ENCODE measurements around the gene TSC2.

Gene TSC2

DNA sequence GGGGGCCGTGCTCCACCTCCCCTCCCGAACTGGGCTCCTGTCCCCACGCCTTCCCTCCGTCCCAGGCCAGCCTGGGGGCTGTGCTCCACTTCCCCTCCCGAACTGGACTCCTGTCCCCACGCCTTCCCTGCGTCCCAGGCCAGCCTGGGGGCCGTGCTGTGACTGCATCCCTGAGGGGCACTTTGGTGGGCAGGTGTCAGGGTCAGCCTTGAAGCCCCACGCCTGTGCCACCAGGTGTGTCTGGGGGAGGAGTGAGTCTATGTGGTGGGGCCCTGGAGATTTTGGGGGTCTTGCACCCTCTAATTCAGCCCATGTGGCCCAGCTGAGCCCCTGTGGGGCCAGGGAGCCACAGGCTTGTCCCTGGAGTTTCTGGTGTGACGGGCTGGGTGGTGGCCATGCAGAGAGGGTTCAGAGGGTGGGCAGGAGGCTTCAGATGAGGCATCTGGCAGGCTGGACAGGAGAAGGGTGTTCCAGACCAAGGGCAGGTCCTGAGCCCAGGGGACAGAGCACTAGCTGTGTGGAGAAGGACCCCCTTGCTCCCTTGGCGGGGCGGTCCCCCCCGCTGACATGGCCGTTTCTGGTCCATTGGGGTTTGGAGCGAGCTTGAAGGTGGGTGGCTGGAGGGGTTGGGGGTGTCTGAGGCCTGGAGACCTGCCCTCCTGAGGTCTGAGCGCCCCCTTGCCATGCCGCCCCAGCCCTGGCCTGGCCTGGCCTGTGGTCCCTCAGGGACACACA is 12.9 kb upstream of the TSC2 start:
- no peak overlapping the region for H3K27ac ChIP-seq (ENCODE audit: low read length)
- H3K36me3 ChIP-seq (ENCODE audit: control insufficient read depth, low read depth, low read length): no peaks in the 10 kb centered on the region
- no peak overlapping the region for H3K4me3 ChIP-seq (ENCODE audit: low read length)
- no peak overlapping the region for H3K9ac ChIP-seq (ENCODE audit: low read length)
- no peaks in the 10 kb centered on the region for H3K9me3 ChIP-seq (ENCODE audit: control insufficient read depth, low read depth, low read length)
- H3K27me3 ChIP-seq (ENCODE audit: control insufficient read depth, insufficient read depth, low read length): no peaks in the 10 kb centered on the region
- no peaks in the 10 kb centered on the region for H3K4me1 ChIP-seq (ENCODE audit: control insufficient read depth, low read depth, low read length)

DNA sequence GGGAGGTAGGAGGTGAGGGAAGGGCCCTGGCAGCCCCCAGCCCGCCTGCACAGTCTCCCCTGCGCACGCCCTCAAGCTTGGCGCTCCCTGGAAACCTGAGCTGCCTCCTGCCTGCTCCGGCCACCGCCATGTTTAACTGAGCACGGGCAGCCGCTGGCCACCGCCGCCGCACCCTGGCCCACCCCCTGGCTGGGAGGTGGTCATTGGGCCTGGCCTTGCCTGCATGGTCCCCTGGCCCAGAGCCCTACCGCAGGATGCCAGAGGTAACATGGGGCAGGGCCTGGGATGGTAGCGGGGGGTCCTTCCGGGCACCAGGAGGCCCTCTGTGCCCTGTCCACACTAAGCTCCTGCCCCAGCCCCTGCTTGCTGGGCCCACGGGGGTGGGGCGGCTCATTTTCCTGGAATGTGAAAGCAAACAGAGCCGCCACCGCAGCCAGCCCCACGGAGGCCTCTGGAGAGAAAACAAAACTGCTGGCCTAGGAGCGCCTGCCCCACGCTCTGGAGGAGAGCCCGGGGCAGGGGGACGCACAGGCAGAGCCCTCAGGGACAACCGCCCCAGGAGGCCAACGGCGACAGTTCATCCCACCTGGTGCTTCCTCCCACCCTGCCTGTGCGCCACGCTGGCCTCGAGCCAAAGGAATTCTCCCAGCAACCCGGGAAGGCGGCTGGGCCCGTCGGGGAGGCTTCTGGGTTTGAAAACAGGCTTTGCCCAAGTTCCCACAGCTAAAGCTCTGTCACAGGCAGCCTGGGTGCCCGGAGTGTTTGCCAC is 12.2 kb upstream of the TSC2 start:
- no peak overlapping the region for H3K9ac ChIP-seq (ENCODE audit: low read length)
- no peak overlapping the region for H3K4me3 ChIP-seq (ENCODE audit: low read length)
- H3K4me1 ChIP-seq (ENCODE audit: control insufficient read depth, low read depth, low read length): no peaks in the 10 kb centered on the region
- no peak overlapping the region for H3K27ac ChIP-seq (ENCODE audit: low read length)
- H3K27me3 ChIP-seq (ENCODE audit: control insufficient read depth, insufficient read depth, low read length): no peaks in the 10 kb centered on the region
- H3K36me3 ChIP-seq (ENCODE audit: control insufficient read depth, low read depth, low read length): no peaks in the 10 kb centered on the region
- no peaks in the 10 kb centered on the region for H3K9me3 ChIP-seq (ENCODE audit: control insufficient read depth, low read depth, low read length)

DNA sequence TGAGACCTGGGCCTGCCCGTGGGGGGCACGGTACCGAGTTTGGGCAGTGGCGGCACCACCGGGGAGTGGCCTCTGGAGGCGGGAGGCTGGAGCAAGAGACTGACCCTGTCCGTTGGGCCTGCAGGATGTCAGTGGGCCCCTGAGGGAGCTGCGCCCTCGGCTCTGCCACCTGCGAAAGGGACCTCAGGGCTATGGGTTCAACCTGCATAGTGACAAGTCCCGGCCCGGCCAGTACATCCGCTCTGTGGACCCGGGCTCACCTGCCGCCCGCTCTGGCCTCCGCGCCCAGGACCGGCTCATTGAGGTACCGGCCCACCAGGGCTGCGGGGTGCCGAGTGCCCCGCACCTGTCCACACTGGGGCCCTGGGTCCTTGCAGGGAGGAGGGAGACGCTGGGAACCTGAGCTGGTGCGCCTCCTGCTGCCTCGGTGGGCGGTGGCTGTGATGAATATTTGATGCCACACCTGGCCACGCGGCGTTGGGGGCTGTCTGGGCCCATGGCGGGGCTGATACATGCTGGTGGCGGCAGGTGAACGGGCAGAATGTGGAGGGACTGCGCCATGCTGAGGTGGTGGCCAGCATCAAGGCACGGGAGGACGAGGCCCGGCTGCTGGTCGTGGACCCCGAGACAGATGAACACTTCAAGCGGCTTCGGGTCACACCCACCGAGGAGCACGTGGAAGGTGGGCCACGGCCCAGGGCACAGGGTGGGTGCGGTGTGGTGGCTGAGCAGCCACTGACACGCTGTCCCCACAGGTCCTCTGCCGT is 11.4 kb upstream of the TSC2 start:
- no peak overlapping the region for H3K27ac ChIP-seq (ENCODE audit: low read length)
- H3K4me3 ChIP-seq (ENCODE audit: low read length): no peak overlapping the region
- H3K9me3 ChIP-seq (ENCODE audit: control insufficient read depth, low read depth, low read length): no peaks in the 10 kb centered on the region
- H3K27me3 ChIP-seq (ENCODE audit: control insufficient read depth, insufficient read depth, low read length): no peaks in the 10 kb centered on the region
- H3K4me1 ChIP-seq (ENCODE audit: control insufficient read depth, low read depth, low read length): no peaks in the 10 kb centered on the region
- no peaks in the 10 kb centered on the region for H3K36me3 ChIP-seq (ENCODE audit: control insufficient read depth, low read depth, low read length)
- H3K9ac ChIP-seq (ENCODE audit: low read length): no peak overlapping the region

DNA sequence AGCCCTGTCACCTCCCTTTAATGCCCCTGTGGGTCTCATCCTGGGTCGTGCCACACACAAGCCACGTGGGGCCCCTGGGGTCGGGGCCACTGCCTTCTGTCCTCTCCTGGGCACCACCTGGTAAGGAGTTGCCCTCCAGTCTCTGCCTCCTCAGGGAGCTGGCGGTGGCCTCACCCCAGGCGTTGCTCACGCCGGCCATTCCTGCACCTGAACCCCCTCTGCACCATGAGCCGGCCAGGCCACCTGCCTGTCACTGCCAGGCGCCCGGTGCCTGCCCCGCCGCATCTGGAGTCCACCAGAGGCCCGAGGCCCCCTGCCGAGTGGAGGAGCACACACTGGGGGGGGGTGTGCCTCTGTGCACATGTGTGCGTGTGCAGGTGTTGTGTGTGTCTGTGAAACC is 10.7 kb upstream of the TSC2 start:
- Histone ChIP-seq H3K4me3 (ENCODE audit: low read length) (no peak overlapping the region), H3K4me1 (ENCODE audit: control insufficient read depth, low read depth, low read length) (no peaks in the 10 kb centered on the region), H3K27ac (ENCODE audit: low read length) (no peak overlapping the region), H3K36me3 (ENCODE audit: control insufficient read depth, low read depth, low read length) (no peaks in the 10 kb centered on the region), H3K27me3 (ENCODE audit: control insufficient read depth, insufficient read depth, low read length) (no peaks in the 10 kb centered on the region), H3K9me3 (ENCODE audit: control insufficient read depth, low read depth, low read length) (no peaks in the 10 kb centered on the region), H3K9ac (ENCODE audit: low read length) (no peak overlapping the region)

DNA sequence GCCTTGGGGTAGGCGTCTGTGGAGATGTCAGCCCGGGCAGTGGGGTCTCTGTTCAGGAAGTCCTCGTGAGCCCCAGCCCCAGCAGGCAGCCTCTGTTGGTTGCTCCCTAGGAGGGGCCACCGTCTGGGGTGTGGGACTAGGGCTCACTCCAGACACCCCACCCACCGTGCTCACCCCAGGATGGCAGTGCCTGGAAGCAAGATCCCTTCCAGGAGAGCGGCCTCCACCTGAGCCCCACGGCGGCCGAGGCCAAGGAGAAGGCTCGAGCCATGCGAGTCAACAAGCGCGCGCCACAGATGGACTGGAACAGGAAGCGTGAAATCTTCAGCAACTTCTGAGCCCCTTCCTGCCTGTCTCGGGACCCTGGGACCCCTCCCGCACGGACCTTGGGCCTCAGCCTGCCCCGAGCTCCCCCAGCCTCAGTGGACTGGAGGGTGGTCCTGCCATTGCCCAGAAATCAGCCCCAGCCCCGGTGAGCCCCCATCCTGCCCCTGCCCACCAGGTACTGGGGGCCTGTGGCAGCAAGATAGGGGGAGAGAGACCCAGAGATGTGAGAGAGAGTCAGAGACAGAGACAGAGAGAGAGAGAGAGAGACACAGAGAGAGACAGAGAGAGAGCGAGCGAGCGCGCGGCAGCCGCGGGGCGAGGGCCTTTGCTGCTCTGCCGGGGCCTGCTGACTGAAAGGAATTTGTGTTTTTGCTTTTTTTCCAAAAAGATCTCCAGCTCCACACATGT is 10.0 kb upstream of the TSC2 start:
- Histone ChIP-seq H3K4me1 (ENCODE audit: control insufficient read depth, low read depth, low read length) (no peaks in the 10 kb centered on the region), H3K36me3 (ENCODE audit: control insufficient read depth, low read depth, low read length) (no peaks in the 10 kb centered on the region), H3K27me3 (ENCODE audit: control insufficient read depth, insufficient read depth, low read length) (no peaks in the 10 kb centered on the region), H3K9me3 (ENCODE audit: control insufficient read depth, low read depth, low read length) (no peaks in the 10 kb centered on the region), H3K9ac (ENCODE audit: low read length) (no peak overlapping the region), H3K4me3 (ENCODE audit: low read length) (no peak overlapping the region), H3K27ac (ENCODE audit: low read length) (no peak overlapping the region)

DNA sequence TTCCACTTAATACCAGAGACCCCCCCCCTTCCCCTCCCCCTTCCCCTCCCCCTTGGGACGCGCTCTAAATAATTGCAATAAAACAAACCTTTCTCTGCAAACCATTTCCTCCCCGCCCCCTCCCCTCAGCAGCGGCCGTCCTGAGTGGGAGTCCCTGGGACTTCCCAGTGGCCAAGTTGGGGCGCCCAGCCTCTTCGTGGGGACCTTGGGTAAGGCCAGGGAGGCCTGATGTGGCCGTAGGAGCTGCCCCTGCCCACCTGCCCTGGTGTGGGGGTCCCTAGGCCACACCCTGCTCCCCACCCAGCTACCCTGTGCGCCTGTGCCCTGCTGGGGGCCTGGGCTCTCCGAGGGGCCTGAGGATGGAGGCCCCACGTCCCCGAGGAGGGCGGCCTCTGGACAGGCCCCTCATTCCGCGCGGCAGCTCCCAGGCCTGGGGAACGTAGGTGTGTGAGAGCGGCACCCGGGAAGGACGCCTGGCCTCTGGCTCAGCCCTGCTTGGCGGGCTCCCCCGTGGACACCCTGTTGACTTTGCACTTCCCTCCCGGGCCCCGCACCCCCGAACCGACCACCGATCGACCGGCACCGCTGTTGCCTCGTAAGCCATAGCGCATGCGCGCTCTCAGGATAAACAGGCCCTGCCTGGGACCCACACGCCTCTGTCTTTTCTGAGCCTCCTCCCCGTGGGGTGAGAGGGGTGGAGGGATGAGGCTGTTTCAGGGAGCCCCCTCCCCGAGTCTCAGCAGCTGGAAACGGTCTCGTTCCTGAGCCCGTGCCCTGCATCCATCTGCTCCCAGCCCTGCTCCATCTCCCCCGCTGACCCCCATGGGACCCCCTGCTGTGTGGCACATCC is 9.2 kb upstream of the TSC2 start:
- Histone ChIP-seq H3K4me1 (ENCODE audit: control insufficient read depth, low read depth, low read length) (no peaks in the 10 kb centered on the region), H3K36me3 (ENCODE audit: control insufficient read depth, low read depth, low read length) (peaks cover 4% of the 10 kb centered on the region), H3K4me3 (ENCODE audit: low read length) (no peak overlapping the region), H3K9me3 (ENCODE audit: control insufficient read depth, low read depth, low read length) (no peaks in the 10 kb centered on the region), H3K27me3 (ENCODE audit: control insufficient read depth, insufficient read depth, low read length) (no peaks in the 10 kb centered on the region), H3K27ac (ENCODE audit: low read length) (no peak overlapping the region), H3K9ac (ENCODE audit: low read length) (no peak overlapping the region)

DNA sequence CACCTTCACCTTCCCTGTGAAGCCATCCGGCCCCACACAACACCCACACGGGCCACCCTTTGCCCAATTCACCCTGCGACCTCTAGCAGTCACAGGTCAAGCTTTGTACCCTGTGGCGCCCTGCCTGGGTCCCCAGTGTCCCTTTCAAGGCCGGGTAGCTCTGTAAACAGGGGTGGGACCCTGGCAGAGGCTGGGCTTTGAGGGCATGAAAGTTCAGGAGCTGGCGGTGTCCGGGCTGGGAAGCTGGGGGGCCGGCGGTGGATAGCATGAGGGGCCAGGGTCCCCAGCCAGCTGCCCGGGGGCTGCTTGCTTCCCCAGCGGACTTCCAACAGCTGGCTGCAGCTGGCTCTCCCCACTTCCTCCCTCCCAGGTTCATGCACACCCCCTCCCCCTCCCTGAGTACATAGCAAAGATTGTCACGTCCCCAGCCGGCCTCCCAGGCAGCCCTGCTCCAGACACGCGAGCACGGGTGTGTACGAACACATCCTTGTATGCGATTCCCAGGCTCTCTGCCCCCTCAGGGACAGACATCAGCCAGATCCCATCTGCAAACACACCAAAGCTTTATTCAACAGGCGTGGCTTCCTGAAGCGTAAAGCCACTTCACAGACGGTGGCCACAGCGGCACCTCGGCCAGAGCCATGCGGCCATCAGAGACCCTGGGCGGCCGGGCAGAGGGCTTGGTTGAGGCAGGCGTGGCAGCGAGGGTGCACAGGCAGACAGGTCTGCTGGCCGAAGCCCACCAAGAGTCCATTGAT is 8.3 kb upstream of the TSC2 start:
- Histone ChIP-seq H3K9me3 (ENCODE audit: control insufficient read depth, low read depth, low read length) (no peaks in the 10 kb centered on the region), H3K4me3 (ENCODE audit: low read length) (no peak overlapping the region), H3K4me1 (ENCODE audit: control insufficient read depth, low read depth, low read length) (no peaks in the 10 kb centered on the region), H3K27ac (ENCODE audit: low read length) (no peak overlapping the region), H3K9ac (ENCODE audit: low read length) (no peak overlapping the region), H3K36me3 (ENCODE audit: control insufficient read depth, low read depth, low read length) (peaks cover 4% of the 10 kb centered on the region), H3K27me3 (ENCODE audit: control insufficient read depth, insufficient read depth, low read length) (no peaks in the 10 kb centered on the region)

DNA sequence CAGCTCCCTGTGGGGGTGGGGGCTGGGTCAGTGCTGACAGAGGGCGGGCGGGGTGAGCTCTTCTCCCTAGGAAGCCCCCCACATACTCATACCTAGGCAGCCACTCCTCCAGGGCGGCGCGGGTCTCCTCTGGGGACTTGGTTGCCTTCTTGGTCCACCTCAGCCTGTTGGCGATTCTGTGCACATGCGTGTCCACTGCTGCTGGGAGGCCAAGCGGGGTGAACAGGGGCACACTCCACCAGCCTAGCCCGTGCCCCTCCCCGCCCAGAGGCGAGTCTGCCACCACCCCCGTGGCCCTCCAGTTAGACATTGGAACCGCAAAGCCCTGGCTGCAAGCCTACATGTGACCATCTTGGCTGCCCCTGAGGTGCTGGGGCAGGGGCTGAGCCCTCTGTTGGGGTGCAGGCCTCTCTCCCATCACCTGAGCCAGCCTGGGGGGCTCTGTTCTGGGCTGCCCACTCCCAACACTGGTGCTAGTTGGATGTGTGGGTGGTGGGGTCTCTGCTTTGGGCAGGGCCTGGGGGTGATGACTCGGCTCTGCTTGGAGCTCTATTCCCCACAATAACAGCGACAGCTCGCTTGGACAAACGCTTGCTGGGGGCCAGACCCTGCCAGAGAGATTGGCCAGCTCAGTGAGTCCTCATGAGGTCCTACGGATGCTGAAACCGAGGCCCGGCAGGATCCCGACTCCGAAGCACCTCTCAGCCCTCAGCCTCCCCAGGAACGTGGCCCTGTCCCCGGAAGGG is 7.6 kb upstream of the TSC2 start:
- Histone ChIP-seq H3K4me1 (ENCODE audit: control insufficient read depth, low read depth, low read length) (no peaks in the 10 kb centered on the region), H3K27me3 (ENCODE audit: control insufficient read depth, insufficient read depth, low read length) (no peaks in the 10 kb centered on the region), H3K9ac (ENCODE audit: low read length) (no peak overlapping the region)

DNA sequence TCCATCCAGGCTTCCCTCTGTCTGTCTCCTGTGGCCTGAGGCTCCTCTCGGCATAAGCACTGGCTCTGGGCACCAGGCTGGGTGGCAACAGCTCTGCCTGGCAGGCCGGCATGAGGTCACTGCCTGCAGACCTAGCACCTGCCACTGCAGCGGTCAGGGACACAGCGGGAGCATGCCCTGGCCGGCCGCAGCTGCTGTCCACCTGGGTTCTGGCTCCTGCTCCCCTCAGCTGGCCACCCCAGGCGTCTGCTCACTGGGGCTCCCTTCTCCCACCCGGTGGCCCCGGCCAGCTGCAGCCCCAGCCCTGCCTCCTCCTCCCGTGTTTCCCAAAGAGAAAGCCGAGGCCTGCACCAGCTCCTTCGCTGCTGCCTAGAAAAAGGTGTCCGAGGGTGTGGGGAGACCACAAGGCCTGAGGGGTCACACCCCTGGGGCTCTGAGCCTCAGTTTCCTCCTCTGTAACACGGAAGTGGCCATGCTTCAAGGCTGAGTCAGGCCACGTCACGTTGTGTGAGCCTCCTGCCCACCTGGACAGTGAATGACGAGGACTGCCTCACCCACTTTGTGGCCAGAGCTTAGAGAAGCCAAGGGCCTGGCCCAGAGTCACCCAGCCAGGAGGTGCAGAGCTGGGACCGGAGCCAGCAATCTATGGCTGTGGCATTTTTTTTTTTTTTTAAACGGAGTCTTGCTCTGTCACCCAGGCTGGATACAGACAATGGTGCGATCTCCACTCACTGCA is 6.8 kb upstream of the TSC2 start:
- peaks cover 7% of the 10 kb centered on the region for H3K36me3 ChIP-seq (ENCODE audit: control insufficient read depth, low read depth, low read length)
- H3K4me3 ChIP-seq (ENCODE audit: low read length): no peak overlapping the region
- H3K27ac ChIP-seq (ENCODE audit: low read length): no peak overlapping the region
- no peaks in the 10 kb centered on the region for H3K4me1 ChIP-seq (ENCODE audit: control insufficient read depth, low read depth, low read length)
- H3K9me3 ChIP-seq (ENCODE audit: control insufficient read depth, low read depth, low read length): no peaks in the 10 kb centered on the region
- no peak overlapping the region for H3K9ac ChIP-seq (ENCODE audit: low read length)
- H3K27me3 ChIP-seq (ENCODE audit: control insufficient read depth, insufficient read depth, low read length): no peaks in the 10 kb centered on the region

More for the DNA sequence above, 7.6 kb upstream of the TSC2 start:
- H3K9me3 ChIP-seq (ENCODE audit: control insufficient read depth, low read depth, low read length): no peaks in the 10 kb centered on the region
- H3K36me3 ChIP-seq (ENCODE audit: control insufficient read depth, low read depth, low read length): peaks cover 4% of the 10 kb centered on the region
- no peak overlapping the region for H3K4me3 ChIP-seq (ENCODE audit: low read length)
- H3K27ac ChIP-seq (ENCODE audit: low read length): no peak overlapping the region

Measured in iPS-18a (cell line).